GM18499 (cell line): ENCODE results near the gene SPTBN5.

Source experiments
- ATAC-seq: cut with Tn5 transposase; IDR thresholded peaks from one replicate; pipeline ENCODE4 v1.9.1; 2021; ENCODE audit warnings: moderate number of reproducible peaks; ENCODE audit not compliant: insufficient read depth, unreplicated experiment

Gene SPTBN5

DNA sequence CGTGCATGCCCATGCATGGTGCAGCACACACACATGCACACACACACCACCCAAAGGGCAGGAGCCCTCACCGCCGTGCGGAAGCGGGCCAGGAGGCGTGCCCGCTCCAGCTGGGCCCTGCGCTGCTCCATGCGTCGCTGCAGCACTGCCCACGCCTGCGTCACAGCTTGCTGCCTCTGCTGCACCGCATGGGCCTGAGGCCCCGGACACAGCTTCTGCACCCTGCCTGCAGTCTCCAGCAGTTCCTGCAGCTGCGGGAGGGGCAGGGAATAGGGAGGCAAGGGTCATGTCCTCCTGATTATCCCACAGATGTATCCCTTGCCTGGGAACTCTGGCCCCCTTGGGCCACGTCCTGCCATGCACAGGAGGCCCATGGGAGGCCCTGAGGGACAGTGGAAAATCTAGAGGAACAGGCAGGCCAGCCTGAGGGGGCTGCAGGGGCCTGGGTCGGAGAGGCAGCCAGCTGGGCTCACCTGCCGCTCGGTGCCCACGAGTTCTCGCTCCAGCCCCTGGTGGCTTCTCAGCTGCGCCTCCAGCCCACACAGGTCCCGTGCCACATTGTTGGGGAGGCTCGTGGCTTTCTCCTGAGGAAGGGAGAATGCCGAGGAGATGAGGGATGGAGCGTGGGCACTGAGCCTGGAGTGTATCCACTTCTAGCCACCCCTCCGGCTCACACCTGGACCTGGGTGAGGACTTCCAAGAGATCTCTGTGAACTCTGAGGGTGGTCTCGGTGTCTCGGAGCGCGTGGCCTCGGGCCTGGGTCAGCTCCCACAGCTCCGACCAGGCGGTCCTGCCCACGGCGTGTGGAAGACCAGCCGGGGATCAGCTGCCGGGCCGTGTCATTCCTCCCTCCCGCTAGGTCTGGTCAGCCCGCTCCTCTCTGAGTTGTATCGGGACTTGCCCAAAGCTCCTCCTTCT lies 23.8 kb downstream of the SPTBN5 start:
- no peak for ATAC-seq

DNA sequence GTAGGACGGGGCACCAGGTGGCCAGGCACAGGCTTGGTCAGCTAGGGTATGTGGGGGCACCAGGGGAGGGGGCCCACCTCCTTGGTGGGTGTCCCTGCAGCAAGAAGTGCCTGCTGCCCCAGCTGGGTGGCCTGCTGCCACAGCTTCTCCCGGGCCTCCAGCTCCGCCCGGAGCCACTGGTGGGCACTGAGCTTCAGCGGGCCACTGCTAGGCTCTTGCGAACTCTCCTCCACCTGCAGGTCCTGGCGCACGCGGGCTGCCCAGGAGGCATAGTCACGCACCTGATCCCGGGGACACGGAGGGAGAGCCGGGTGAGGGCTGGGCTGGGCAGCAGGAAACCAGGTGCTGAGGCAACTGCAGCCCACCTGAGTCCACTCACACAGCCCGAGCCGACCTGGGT lies 25.5 kb downstream of the SPTBN5 start:
- ATAC-seq = no peak

DNA sequence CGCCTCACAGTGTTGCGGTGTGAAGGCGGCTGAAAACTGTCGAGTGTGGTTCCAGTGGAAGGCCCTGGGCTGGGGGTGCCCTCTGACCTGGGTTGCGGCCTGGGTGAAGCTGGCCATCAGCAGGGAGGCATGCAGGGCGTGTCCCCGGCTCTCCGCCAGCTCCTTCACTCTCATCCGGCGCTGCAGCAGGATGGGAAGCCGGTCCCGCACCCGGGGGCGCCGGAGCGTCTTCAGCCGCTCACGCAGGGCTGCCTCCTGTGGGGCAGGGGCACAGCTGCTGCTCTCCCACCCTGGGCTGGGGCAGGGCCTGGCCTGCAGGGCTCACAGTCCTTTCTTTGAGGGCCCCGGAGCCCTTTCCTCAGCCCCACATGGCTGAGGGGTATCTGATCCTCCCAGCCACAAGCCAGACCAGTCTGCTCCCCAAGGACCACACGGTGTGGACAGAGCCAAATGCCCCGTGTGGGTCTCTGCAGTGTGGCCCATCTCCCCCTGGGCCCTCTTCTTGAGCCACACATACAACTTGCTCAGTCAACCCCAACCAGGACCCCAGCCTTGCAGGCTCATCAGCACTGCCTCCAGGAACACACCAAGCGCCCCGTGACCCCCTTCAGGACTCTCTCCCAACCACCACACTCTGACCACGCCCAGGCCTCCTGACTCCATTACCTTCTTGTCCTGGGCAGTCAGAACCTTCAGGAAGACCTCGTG lies 26.8 kb downstream of the SPTBN5 start:
- no peak for ATAC-seq

DNA sequence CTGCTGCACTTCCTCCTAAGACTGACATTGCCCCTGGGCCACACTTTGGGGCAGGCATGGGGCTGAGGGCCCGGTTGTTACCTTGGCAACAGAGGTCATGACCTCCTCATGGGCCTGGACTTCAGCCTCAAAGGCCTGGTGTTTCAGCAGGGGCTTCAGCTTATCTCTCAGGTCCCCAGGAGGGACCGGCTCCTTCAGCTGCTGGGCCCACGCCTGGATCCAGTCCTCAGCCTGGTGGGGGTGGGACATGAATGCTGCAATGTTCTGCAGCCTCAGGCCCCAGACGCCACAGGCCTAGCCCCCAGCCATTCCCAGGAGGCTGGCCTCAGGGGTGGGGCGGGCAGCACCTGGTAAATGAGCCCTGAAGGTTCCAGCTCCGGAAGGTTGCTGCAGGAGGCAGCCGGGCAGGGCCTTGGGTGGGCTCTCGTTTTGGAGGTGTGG lies 27.6 kb downstream of the SPTBN5 start:
- ATAC-seq = no peak

GRCh38 chr15:41865490-41866055 lies 28.3 kb downstream of the SPTBN5 start:
- ATAC-seq = no peak

- no peak for ATAC-seq
These were observed 31.2 kb downstream of the SPTBN5 start for GRCh38 chr15:41862515-41863116.

DNA sequence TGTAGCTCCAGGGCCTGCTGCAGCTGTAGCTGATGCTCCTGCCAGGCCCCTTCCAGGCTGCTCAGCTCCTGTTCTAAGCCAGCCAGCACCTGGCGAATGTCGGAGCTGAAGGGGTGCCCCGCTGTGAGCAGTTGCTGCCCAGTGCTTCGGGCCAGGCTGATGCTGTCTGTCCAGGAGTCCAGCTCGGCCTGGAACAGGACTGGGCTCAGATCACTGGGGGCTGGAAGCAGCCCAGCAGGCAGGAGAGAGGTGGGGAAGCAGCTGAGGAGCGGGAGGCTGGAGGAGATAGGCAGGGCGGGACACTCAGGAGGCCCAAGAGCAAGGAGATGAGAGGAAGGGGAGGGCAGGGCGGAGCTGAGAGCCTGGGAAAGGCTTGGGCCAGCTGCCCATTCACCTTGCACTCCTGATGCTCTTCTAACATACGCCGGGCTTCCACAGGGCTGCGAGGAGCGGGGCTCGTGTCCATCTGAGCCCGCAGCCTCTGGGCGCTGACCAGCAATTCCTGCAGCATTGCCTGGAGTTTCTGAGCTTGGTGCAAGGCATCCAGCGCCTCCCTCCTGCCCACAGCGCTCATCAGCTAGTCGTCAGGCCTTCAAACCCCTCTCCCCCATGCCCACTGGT lies 32.0 kb downstream of the SPTBN5 start:
- no peak for ATAC-seq

GRCh38 chr15:41860049-41860828 lies 33.6 kb downstream of the SPTBN5 start:
- ATAC-seq = no peak

- ATAC-seq = no peak
These were observed 35.1 kb downstream of the SPTBN5 start for GRCh38 chr15:41858756-41859155.

DNA sequence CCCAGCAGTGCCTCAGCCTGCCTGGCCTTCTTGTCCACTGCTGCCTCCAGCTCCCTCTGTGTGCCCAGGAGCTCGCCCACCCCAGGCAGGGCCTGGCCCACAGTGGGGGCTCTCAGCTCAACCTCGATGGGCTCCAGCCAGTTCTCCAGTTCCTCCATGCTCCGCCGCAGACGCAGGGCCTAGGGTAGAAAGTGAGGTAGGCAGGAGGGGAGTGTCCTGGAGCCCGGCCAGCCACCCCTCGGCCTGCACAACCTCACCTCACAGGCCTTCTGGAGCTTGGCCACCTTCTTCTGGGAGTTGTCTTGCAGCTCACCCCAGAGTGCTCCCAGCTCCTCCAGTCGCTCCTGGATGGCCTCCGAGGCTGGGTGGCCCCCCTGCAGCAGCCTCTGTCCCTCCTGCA lies 36.5 kb downstream of the SPTBN5 start:
- no peak for ATAC-seq

- no peak for ATAC-seq
These were observed 37.1 kb downstream of the SPTBN5 start for GRCh38 chr15:41856716-41857115.

- no peak for ATAC-seq
These were observed 37.6 kb downstream of the SPTBN5 start for GRCh38 chr15:41856262-41856661.

GRCh38 chr15:41855261-41855961 lies 38.4 kb downstream of the SPTBN5 start:
- no peak for ATAC-seq

- ATAC-seq = no peak
These were observed 39.4 kb downstream of the SPTBN5 start for GRCh38 chr15:41854443-41854842.

- ATAC-seq = no peak
These were observed 40.0 kb downstream of the SPTBN5 start for GRCh38 chr15:41853831-41854230.

DNA sequence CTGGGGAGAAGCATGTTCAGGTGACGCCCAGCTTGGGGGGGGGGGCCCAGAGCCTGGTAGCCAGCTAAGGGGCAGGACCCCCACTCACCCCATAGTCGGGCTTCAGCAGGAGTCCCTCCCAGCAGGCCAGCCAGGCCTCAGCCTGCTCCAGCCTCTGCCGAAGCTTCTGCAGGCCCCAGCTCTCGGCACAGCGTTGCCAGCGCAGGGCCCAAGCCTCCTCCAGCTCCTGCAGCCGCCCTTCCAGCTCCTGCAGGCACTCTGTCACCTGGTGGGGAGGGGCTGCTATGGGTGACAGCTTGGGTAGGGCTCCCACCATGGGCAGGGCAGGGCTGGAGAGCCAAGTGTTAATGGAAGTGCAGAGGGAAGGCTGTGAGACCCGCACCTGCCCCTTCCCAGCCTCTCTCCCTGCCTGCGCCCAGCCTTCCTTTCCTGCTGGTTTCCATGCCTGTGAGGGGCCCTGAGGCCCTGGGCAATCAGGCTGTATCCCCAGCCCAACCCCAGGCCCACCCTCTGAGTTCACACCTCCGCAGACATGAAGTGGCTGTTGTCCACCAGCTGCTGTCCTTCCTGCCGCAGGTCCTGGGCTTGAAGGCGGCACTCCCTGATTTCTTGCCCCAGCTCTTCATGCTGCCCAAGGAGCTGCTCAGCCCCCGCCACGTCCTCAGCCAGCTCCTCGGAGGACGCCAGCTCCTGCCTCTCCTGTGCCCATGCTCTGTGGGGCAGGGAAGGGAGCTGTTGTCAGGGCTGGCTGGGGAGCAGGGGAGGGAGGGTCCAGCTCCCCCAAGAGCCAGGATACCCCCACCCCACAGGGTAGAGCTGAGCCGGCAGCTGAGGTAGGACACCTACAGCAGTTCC lies 40.9 kb downstream of the SPTBN5 start:
- ATAC-seq = no peak

DNA sequence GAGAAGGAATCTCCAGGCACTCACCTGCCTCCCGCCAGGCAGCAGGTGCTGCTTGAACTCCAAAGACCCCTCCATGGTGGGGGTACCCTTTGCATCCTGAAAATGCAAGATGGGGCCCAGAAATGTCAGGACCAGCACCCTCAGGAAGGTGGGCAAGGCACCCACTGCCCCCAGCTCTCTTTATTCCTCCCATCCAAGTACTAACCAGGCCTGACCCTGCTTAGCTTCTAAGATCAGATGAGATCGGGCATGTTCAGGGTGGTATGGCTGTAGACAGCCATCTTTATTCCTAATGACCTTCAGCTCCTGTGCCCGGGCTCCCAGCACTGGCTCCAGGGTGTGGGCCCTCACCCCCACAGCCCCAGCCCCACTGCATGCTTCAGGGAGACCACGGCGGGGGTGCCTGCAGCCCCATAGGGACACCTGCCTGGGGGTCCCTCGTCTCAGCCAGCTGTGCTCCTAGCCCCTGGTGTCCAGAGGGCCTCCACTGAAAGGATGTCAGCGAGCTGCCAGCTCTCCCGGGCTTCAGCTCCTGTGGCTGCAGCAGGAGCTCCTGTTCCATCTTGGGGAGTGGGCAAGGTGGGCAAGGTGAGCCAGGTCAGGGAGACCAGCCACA lies 42.0 kb downstream of the SPTBN5 start:
- no peak for ATAC-seq

- ATAC-seq = no peak
These were observed 42.7 kb downstream of the SPTBN5 start for GRCh38 chr15:41851167-41851523.
